ENCODE measurements around the gene ATF7. TPM values are rescaled to one million over a fixed set of nuclear protein-coding genes. Genes with fewer than 3 reads are reported as not detected.

The ATF7 gene
- polyA plus RNA-seq, 3 donors = 21.7 to 27.9 (median 24.4) TPM

DNA sequence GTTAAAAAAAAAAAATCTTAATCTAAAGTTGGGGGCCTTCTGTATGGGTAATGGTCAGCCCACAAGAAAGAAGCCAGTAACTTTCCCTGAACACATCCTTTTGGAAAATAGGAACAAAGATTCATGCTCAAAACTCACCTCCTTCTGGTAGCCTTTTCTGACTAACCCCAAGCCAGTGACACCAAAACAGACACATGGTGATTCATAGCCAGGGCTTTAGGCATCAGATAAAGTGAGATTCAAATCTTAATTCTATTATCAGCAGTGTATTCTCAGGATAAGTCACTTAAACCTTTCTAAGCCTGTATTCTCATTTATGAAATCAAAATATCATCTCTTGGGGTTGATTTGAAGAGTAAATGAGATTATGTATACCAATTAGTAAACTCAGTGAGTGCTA, 44.8 kb upstream of the ATF7 start:
- intact Hi-C loops (cut with micrococcal nuclease) = loop anchor here in 1 of 2 donors (10.0 kb wide), 1 partner anchor 46 kb away; the partner anchor contains the start of gene ATF7
- Histone ChIP-seq H2AFZ (ENCODE audit: insufficient read depth, low read depth, low read length, poor library complexity, severe bottlenecking) (no peak overlapping the region), H4K20me1 (ENCODE audit: insufficient read depth, low read length) (peaks cover 41% of the 10 kb centered on the region), H3K27me3 (ENCODE audit: control insufficient read depth in 2 of 2, insufficient read depth in 2 of 2, low read length in 2 of 2) (no peaks in the 10 kb centered on the region), H3K4me3 (replicated peaks in 1 of 3; ENCODE audit: low read depth in 2 of 3, low read length in 3 of 3) (no peak overlapping the region), H3K27ac (ENCODE audit: low read depth in 1 of 2, low read length in 2 of 2) (no peak overlapping the region), H3K4me1 (ENCODE audit: control insufficient read depth in 1 of 2, insufficient read depth in 2 of 2, low read length in 2 of 2) (peaks cover 8 to 10% of the 10 kb centered on the region in 2 donors), H3K4me2 (replicated peaks; ENCODE audit: extremely low read depth, low read length, poor library complexity, severe bottlenecking) (no peak overlapping the region), H3K36me3 (replicated peaks in 1 of 2; ENCODE audit: control insufficient read depth in 1 of 2, insufficient read depth in 2 of 2, low read length in 2 of 2) (peaks cover 55 to 77% of the 10 kb centered on the region in 2 donors), H3K9me3 (replicated peaks in 1 of 2; ENCODE audit: control insufficient read depth in 1 of 2, insufficient read depth in 1 of 2, low read length in 2 of 2) (no peaks in the 10 kb centered on the region), H3K9ac (ENCODE audit: insufficient read depth, low read length, poor library complexity, severe bottlenecking) (no peak overlapping the region), H3K79me2 (ENCODE audit: insufficient read depth, low read length) (peaks cover 68% of the 10 kb centered on the region)
- H3K27ac Mint-ChIP-seq = peak overlapping the region in 1 of 7 donors; percentile 1
- DNase-seq = no peak
- H3K4me3 Mint-ChIP-seq = no peak overlapping the region
- peaks cover 19% of the 10 kb centered on the region for H3K4me1 Mint-ChIP-seq
- peaks cover 0 to 4% (median 0%) of the 10 kb centered on the region in 3 donors for H3K27me3 Mint-ChIP-seq (ENCODE audit: low read depth in 3 of 3)
- peaks cover 49 to 80% of the 10 kb centered on the region in 2 donors for H3K36me3 Mint-ChIP-seq
- TF ChIP-seq, protein P1, sequence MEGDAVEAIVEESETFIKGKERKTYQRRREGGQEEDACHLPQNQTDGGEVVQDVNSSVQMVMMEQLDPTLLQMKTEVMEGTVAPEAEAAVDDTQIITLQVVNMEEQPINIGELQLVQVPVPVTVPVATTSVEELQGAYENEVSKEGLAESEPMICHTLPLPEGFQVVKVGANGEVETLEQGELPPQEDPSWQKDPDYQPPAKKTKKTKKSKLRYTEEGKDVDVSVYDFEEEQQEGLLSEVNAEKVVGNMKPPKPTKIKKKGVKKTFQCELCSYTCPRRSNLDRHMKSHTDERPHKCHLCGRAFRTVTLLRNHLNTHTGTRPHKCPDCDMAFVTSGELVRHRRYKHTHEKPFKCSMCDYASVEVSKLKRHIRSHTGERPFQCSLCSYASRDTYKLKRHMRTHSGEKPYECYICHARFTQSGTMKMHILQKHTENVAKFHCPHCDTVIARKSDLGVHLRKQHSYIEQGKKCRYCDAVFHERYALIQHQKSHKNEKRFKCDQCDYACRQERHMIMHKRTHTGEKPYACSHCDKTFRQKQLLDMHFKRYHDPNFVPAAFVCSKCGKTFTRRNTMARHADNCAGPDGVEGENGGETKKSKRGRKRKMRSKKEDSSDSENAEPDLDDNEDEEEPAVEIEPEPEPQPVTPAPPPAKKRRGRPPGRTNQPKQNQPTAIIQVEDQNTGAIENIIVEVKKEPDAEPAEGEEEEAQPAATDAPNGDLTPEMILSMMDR (IDR thresholded peaks at IDR 0.05) = no peak
- no peaks in the 10 kb centered on the region for H3K9me3 Mint-ChIP-seq

DNA sequence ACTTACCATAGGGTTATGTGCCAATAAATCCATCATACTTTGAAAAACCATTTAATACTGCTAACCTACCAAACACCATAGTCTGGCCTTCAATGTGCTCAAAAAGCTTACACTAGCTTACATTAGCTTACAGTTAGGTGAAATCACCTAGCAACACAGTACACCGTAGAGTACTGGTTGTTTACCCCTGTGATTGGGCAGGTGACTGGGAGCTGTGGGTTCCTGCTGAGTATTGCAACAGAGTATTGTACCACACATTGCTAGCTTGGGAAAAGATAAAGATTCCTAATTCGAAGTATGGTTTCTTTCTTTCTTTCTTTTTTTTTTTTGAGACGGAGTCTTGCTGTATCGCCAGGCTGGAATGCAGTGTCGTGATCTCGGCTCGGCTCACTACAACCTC, 44.1 kb upstream of the ATF7 start:
- whole genome bisulfite sequencing (ENCODE audit: insufficient coverage) = 100% methylated on average over 6 of the region's 7 CpGs
- H3K9me3 Mint-ChIP-seq = no peaks in the 10 kb centered on the region
- H3K36me3 Mint-ChIP-seq = peaks cover 56 to 87% of the 10 kb centered on the region in 2 donors
- H3K4me1 ChIP-seq (ENCODE audit: control insufficient read depth in 1 of 2, insufficient read depth in 2 of 2, low read length in 2 of 2) = peaks cover 6% of the 10 kb centered on the region in 2 donors
- H3K4me2 ChIP-seq (replicated peaks; ENCODE audit: extremely low read depth, low read length, poor library complexity, severe bottlenecking) = no peak overlapping the region
- no peak overlapping the region for H3K9ac ChIP-seq (ENCODE audit: insufficient read depth, low read length, poor library complexity, severe bottlenecking)
- H3K79me2 ChIP-seq (ENCODE audit: insufficient read depth, low read length) = peaks cover 62% of the 10 kb centered on the region
- H3K4me3 ChIP-seq (replicated peaks in 1 of 3; ENCODE audit: low read depth in 2 of 3, low read length in 3 of 3) = no peak overlapping the region
- no peak overlapping the region for H2AFZ ChIP-seq (ENCODE audit: insufficient read depth, low read depth, low read length, poor library complexity, severe bottlenecking)
- peaks cover 16% of the 10 kb centered on the region for H3K4me1 Mint-ChIP-seq
- no peaks in the 10 kb centered on the region for H3K9me3 ChIP-seq (replicated peaks in 1 of 2; ENCODE audit: control insufficient read depth in 1 of 2, insufficient read depth in 1 of 2, low read length in 2 of 2)
- H4K20me1 ChIP-seq (ENCODE audit: insufficient read depth, low read length) = peaks cover 46% of the 10 kb centered on the region
- H3K4me3 Mint-ChIP-seq = no peak overlapping the region
- no peak for DNase-seq
- intact Hi-C loops (cut with micrococcal nuclease) = loop anchor here in 1 of 2 donors (10.0 kb wide), 1 partner anchor 46 kb away; the partner anchor contains the start of gene ATF7
- TF ChIP-seq, protein P1 (IDR thresholded peaks at IDR 0.05) = no peak
- H3K27ac Mint-ChIP-seq = no peak overlapping the region
- H3K27ac ChIP-seq (ENCODE audit: low read depth in 1 of 2, low read length in 2 of 2) = no peak overlapping the region
- H3K36me3 ChIP-seq (replicated peaks in 1 of 2; ENCODE audit: control insufficient read depth in 1 of 2, insufficient read depth in 2 of 2, low read length in 2 of 2) = peaks cover 62 to 84% of the 10 kb centered on the region in 2 donors
- H3K27me3 ChIP-seq (ENCODE audit: control insufficient read depth in 2 of 2, insufficient read depth in 2 of 2, low read length in 2 of 2) = no peaks in the 10 kb centered on the region
- H3K27me3 Mint-ChIP-seq (ENCODE audit: low read depth in 3 of 3) = no peaks in the 10 kb centered on the region

All from CD14-positive monocyte (primary cell).